Fibroblast of lung (primary cell): ENCODE measurements around the gene MAB21L2.
"Not testable (repeated sequence)": the region's sequence is repeated elsewhere in the genome, so short reads cannot be mapped to it uniquely, and the experiment has no call there.

ENCODE experiments used
- EZH2 ChIP-seq: IDR thresholded peaks from 2 replicates; pipeline ENCODE4 v1.5.1; 2012; ENCODE audit warnings: low read length, control low read depth, mild to moderate bottlenecking; ENCODE audit errors: missing control alignments
- TF ChIP-seq, protein P1 (sequence below), 2 donors: IDR thresholded peaks in 1 of 2; conservative IDR thresholded peaks in 1 of 2; 1 replicate in 1 of 2; 2 replicates in 1 of 2; pipeline ENCODE4 v1.5.1; 2011 to 2012; ENCODE audit warnings: low read length in 2 of 2, control low read depth in 1 of 2, inconsistent platforms in 1 of 2, low read depth in 1 of 2, mild to moderate bottlenecking in 1 of 2

DNA sequence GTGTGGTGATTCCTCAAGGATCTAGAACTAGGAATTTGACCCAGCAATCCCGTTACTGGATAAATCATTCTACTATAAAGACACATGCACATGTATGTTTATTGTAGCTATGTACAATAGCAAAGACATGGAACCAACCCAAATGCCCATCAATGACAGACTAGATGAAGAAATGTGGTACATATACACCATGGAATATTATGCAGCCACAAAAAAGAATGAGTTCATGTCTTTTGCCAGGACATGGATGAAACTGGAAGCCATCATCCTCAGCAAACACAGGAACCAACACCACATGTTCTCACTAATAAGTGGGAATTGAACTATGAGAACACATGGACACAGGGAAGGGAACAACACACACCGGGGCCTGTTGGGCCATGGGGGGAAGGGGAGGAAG lies 17.0 kb upstream of the MAB21L2 start:
- TF ChIP-seq, protein P1, sequence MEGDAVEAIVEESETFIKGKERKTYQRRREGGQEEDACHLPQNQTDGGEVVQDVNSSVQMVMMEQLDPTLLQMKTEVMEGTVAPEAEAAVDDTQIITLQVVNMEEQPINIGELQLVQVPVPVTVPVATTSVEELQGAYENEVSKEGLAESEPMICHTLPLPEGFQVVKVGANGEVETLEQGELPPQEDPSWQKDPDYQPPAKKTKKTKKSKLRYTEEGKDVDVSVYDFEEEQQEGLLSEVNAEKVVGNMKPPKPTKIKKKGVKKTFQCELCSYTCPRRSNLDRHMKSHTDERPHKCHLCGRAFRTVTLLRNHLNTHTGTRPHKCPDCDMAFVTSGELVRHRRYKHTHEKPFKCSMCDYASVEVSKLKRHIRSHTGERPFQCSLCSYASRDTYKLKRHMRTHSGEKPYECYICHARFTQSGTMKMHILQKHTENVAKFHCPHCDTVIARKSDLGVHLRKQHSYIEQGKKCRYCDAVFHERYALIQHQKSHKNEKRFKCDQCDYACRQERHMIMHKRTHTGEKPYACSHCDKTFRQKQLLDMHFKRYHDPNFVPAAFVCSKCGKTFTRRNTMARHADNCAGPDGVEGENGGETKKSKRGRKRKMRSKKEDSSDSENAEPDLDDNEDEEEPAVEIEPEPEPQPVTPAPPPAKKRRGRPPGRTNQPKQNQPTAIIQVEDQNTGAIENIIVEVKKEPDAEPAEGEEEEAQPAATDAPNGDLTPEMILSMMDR (conservative IDR thresholded peaks at IDR 0.05 in 1 of 2, IDR thresholded peaks at IDR 0.05 in 1 of 2; ENCODE audit: low read depth in 1 of 2, low read length in 2 of 2): not testable (repeated sequence)
- TF ChIP-seq EZH2: not testable (repeated sequence)
